GM04503 (cell line): ENCODE data around the gene PLK5.
A peak's percentile ranks its signal among the peaks of the same experiment; 100 is the strongest.

ENCODE experiments used
- DNase-seq: peaks from one replicate; pipeline ENCODE4 v3.0.0-alpha.2; 2012; ENCODE audit warnings: low read depth

The PLK5 gene

GRCh38 chr19:1555487-1556389 is 31.9 kb downstream of the PLK5 start:
- no peak for DNase-seq

- no peak for DNase-seq
These were observed 32.7 kb downstream of the PLK5 start for GRCh38 chr19:1556390-1557070.

GRCh38 chr19:1558552-1558951 is 34.7 kb downstream of the PLK5 start:
- no peak for DNase-seq

- no peak for DNase-seq
These were observed 36.5 kb downstream of the PLK5 start for GRCh38 chr19:1560286-1560882.

GRCh38 chr19:1561236-1561842 is 37.5 kb downstream of the PLK5 start:
- DNase-seq = no peak

GRCh38 chr19:1563251-1563650 is 39.4 kb downstream of the PLK5 start:
- DNase-seq = no peak

- DNase-seq = peak; percentile 37
These were observed 42.7 kb downstream of the PLK5 start for GRCh38 chr19:1566392-1567115.

- no peak for DNase-seq
These were observed 43.4 kb downstream of the PLK5 start for GRCh38 chr19:1567116-1567847.

- DNase-seq = no peak
These were observed 44.0 kb downstream of the PLK5 start for GRCh38 chr19:1567848-1568227.

- no peak for DNase-seq
These were observed 44.6 kb downstream of the PLK5 start, which contains the start of gene MEX3D for GRCh38 chr19:1568320-1569019. Gene MEX3D (minus strand): TSS chr19:1568325. CDS start chr19:1568058, 267 bp downstream.

- no peak for DNase-seq
These were observed 46.1 kb downstream of the PLK5 start for GRCh38 chr19:1569997-1570396.

- no peak for DNase-seq
These were observed 47.0 kb downstream of the PLK5 start for GRCh38 chr19:1570836-1571235.

- no peak for DNase-seq
These were observed 47.5 kb downstream of the PLK5 start for GRCh38 chr19:1571358-1571757.

- no peak for DNase-seq
These were observed 48.9 kb downstream of the PLK5 start for GRCh38 chr19:1572795-1573194.

GRCh38 chr19:1574354-1575136 is 50.7 kb downstream of the PLK5 start:
- no peak for DNase-seq

- no peak for DNase-seq
These were observed 51.7 kb downstream of the PLK5 start for GRCh38 chr19:1575323-1576241.

- no peak for DNase-seq
These were observed 52.6 kb downstream of the PLK5 start for GRCh38 chr19:1576242-1577089.
